BLaER1 (cell line): ENCODE data around the gene IFT172.

Experiments
- H3K27ac ChIP-seq: shearing (Covaris generic); formaldehyde crosslinking; 2 replicates; pipeline ENCODE4 v1.8.1; 2022
- H3K27me3 ChIP-seq: shearing (Covaris generic); formaldehyde crosslinking; 2 replicates; pipeline ENCODE4 v1.8.1; 2022
- H3K36me3 ChIP-seq: shearing (Covaris generic); formaldehyde crosslinking; 2 replicates; pipeline ENCODE4 v1.8.1; 2022
- H3K4me1 ChIP-seq: shearing (Covaris generic); formaldehyde crosslinking; 2 replicates; pipeline ENCODE4 v1.8.1; 2022
- H3K4me2 ChIP-seq: shearing (Covaris generic); formaldehyde crosslinking; 2 replicates; pipeline ENCODE4 v1.8.1; 2022
- H3K4me3 ChIP-seq: shearing (Covaris generic); formaldehyde crosslinking; 2 replicates; pipeline ENCODE4 v1.8.1; 2022
- H3K9ac ChIP-seq: shearing (Covaris generic); formaldehyde crosslinking; 2 replicates; pipeline ENCODE4 v1.8.1; 2022
- H3K9me3 ChIP-seq: shearing (Covaris generic); formaldehyde crosslinking; 2 replicates; pipeline ENCODE4 v1.8.1; 2022
- H4K20me1 ChIP-seq: shearing (Covaris generic); formaldehyde crosslinking; 2 replicates; pipeline ENCODE4 v1.8.1; 2022
- Cebpa-rat ChIP-seq: shearing (Covaris generic); IDR thresholded peaks from 2 replicates; pipeline ENCODE4 v1.8.1; 2022

IFT172 gene

GRCh38 chr2:27494284-27494943 is 4.9 kb upstream of the IFT172 start:
- Histone ChIP-seq H3K27ac (no peak overlapping the region), H3K36me3 (no peaks in the 10 kb centered on the region), H3K27me3 (peaks cover 34% of the 10 kb centered on the region), H3K9ac (no peak overlapping the region), H3K4me2 (no peak overlapping the region), H3K9me3 (peaks cover 9% of the 10 kb centered on the region; the same call in 1 of the 2 replicates), H3K4me1 (peaks cover 5% of the 10 kb centered on the region), H4K20me1 (no peaks in the 10 kb centered on the region), H3K4me3 (no peak overlapping the region)
- no peak for TF ChIP-seq Cebpa-rat

GRCh38 chr2:27493948-27494283 is 4.4 kb upstream of the IFT172 start:
- Histone ChIP-seq H4K20me1 (no peaks in the 10 kb centered on the region), H3K4me2 (no peak overlapping the region), H3K27ac (no peak overlapping the region), H3K9me3 (peaks cover 9% of the 10 kb centered on the region; the same call in 1 of the 2 replicates), H3K4me1 (peaks cover 9% of the 10 kb centered on the region), H3K9ac (no peak overlapping the region), H3K4me3 (no peak overlapping the region), H3K27me3 (peaks cover 34% of the 10 kb centered on the region), H3K36me3 (no peaks in the 10 kb centered on the region)
- TF ChIP-seq Cebpa-rat = no peak

- Histone ChIP-seq H3K36me3 (no peaks in the 10 kb centered on the region), H3K4me1 (peaks cover 23% of the 10 kb centered on the region), H3K9ac (no peak overlapping the region), H3K9me3 (peaks cover 9% of the 10 kb centered on the region; the same call in 1 of the 2 replicates), H3K4me2 (no peak overlapping the region), H3K4me3 (no peak overlapping the region), H3K27ac (no peak overlapping the region), H4K20me1 (no peaks in the 10 kb centered on the region), H3K27me3 (peaks cover 34% of the 10 kb centered on the region)
- TF ChIP-seq Cebpa-rat = no peak
Measured at GRCh38 chr2:27492557-27492956, 3.0 kb upstream of the IFT172 start.

GRCh38 chr2:27489118-27489497 is 435 bp downstream of the IFT172 start:
- Histone ChIP-seq H3K4me2 (peak overlapping the region; percentile 94), H3K4me3 (peak overlapping the region; percentile 71), H3K27ac (no peak overlapping the region), H4K20me1 (no peaks in the 10 kb centered on the region), H3K9ac (peak overlapping the region; percentile 55), H3K4me1 (peaks cover 42% of the 10 kb centered on the region), H3K36me3 (peaks cover 15% of the 10 kb centered on the region), H3K27me3 (peaks cover 5% of the 10 kb centered on the region), H3K9me3 (no peaks in the 10 kb centered on the region)
- TF ChIP-seq Cebpa-rat = no peak

GRCh38 chr2:27485496-27485895 is 4.0 kb downstream of the IFT172 start:
- H3K9me3 ChIP-seq = no peaks in the 10 kb centered on the region
- no peaks in the 10 kb centered on the region for H3K27me3 ChIP-seq
- TF ChIP-seq Cebpa-rat = no peak
- peaks cover 42% of the 10 kb centered on the region for H3K4me1 ChIP-seq
- no peak overlapping the region for H3K27ac ChIP-seq
- H4K20me1 ChIP-seq = no peaks in the 10 kb centered on the region
- H3K4me2 ChIP-seq = no peak overlapping the region
- H3K9ac ChIP-seq = no peak overlapping the region
- no peak overlapping the region for H3K4me3 ChIP-seq
- peaks cover 50% of the 10 kb centered on the region for H3K36me3 ChIP-seq

GRCh38 chr2:27471961-27472360 is 17.6 kb downstream of the IFT172 start:
- H3K27me3 ChIP-seq = no peaks in the 10 kb centered on the region
- no peaks in the 10 kb centered on the region for H3K4me1 ChIP-seq
- no peak overlapping the region for H3K4me2 ChIP-seq
- H3K9ac ChIP-seq = no peak overlapping the region
- no peak overlapping the region for H3K4me3 ChIP-seq
- no peaks in the 10 kb centered on the region for H3K9me3 ChIP-seq
- no peaks in the 10 kb centered on the region for H4K20me1 ChIP-seq
- TF ChIP-seq Cebpa-rat = no peak
- H3K27ac ChIP-seq = no peak overlapping the region
- peaks cover 49% of the 10 kb centered on the region for H3K36me3 ChIP-seq

GRCh38 chr2:27464443-27464842 is 25.1 kb downstream of the IFT172 start:
- TF ChIP-seq Cebpa-rat = no peak
- H3K9ac ChIP-seq = no peak overlapping the region
- no peak overlapping the region for H3K4me3 ChIP-seq
- H3K9me3 ChIP-seq = no peaks in the 10 kb centered on the region
- H3K4me1 ChIP-seq = no peaks in the 10 kb centered on the region
- peaks cover 52% of the 10 kb centered on the region for H3K36me3 ChIP-seq
- no peak overlapping the region for H3K27ac ChIP-seq
- H4K20me1 ChIP-seq = no peaks in the 10 kb centered on the region
- H3K27me3 ChIP-seq = no peaks in the 10 kb centered on the region
- H3K4me2 ChIP-seq = no peak overlapping the region

GRCh38 chr2:27461118-27461517 is 28.4 kb downstream of the IFT172 start:
- no peak overlapping the region for H3K9ac ChIP-seq
- TF ChIP-seq Cebpa-rat = no peak

GRCh38 chr2:27453968-27454367 is 35.6 kb downstream of the IFT172 start:
- Histone ChIP-seq H3K27me3 (no peaks in the 10 kb centered on the region), H3K9me3 (no peaks in the 10 kb centered on the region), H3K4me1 (peaks cover 6% of the 10 kb centered on the region; the same call in 1 of the 2 replicates), H3K4me2 (no peak overlapping the region), H3K36me3 (peaks cover 89% of the 10 kb centered on the region), H3K9ac (no peak overlapping the region), H3K4me3 (no peak overlapping the region), H4K20me1 (no peaks in the 10 kb centered on the region), H3K27ac (no peak overlapping the region)
- no peak for TF ChIP-seq Cebpa-rat

More at GRCh38 chr2:27461118-27461517, 28.4 kb downstream of the IFT172 start:
- H3K27ac ChIP-seq = no peak overlapping the region
- H3K4me3 ChIP-seq = no peak overlapping the region
- H3K4me2 ChIP-seq = no peak overlapping the region
- H4K20me1 ChIP-seq = no peaks in the 10 kb centered on the region
- no peaks in the 10 kb centered on the region for H3K27me3 ChIP-seq
- H3K9me3 ChIP-seq = no peaks in the 10 kb centered on the region
- peaks cover 79% of the 10 kb centered on the region for H3K36me3 ChIP-seq
- H3K4me1 ChIP-seq = peaks cover 4% of the 10 kb centered on the region; the same call in 1 of the 2 replicates

- Histone ChIP-seq H3K27me3 (no peaks in the 10 kb centered on the region), H3K4me1 (peaks cover 2% of the 10 kb centered on the region; the same call in 1 of the 2 replicates), H4K20me1 (no peaks in the 10 kb centered on the region), H3K4me3 (no peak overlapping the region), H3K27ac (no peak overlapping the region), H3K9me3 (no peaks in the 10 kb centered on the region), H3K36me3 (peaks cover 85% of the 10 kb centered on the region), H3K4me2 (no peak overlapping the region), H3K9ac (no peak overlapping the region)
- TF ChIP-seq Cebpa-rat = no peak
Measured at GRCh38 chr2:27451095-27451494, 38.4 kb downstream of the IFT172 start.

GRCh38 chr2:27448381-27448780 is 41.2 kb downstream of the IFT172 start:
- Histone ChIP-seq H3K27ac (no peak overlapping the region), H3K9ac (no peak overlapping the region), H4K20me1 (no peaks in the 10 kb centered on the region), H3K4me3 (no peak overlapping the region), H3K4me2 (no peak overlapping the region), H3K4me1 (no peaks in the 10 kb centered on the region), H3K36me3 (peaks cover 92% of the 10 kb centered on the region), H3K9me3 (no peaks in the 10 kb centered on the region), H3K27me3 (no peaks in the 10 kb centered on the region)
- no peak for TF ChIP-seq Cebpa-rat
